PC-9 (cell line): Measurements from ENCODE around the gene ASB8.

ENCODE experiments used
- EZH2 ChIP-seq: fragments of 200-600 bp; sonication (generic); IDR thresholded peaks from 2 replicates; pipeline ENCODE4 v1.8.0; 2017; ENCODE audit warnings: antibody characterized with exemption, low read depth
- TF ChIP-seq, protein P1 (sequence below): fragments of 200-600 bp; sonication (generic); conservative IDR thresholded peaks from 2 replicates; pipeline ENCODE4 v1.6.1; 2017; ENCODE audit warnings: mixed run types, antibody characterized with exemption, mild to moderate bottlenecking, moderate library complexity

DNA sequence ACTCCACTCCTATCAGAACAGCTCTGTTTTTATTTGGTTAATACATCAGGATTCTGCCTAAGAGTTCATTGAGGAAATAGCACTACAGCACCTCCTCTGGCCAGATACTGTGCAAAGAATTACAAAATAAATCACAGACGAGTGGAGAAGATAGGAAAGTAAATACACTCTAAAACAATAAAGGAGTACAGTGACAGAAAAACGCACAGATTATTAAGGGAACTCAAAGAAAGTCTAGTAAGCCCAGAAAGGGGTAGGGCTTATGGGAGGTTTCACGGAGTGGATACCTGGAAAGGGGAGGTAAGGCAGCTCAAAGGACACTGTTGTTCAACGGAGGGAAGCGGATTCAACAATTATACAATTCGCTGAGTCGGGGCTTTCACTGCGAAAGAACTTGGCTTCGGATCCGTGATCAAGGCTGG lies 40.2 kb upstream of the ASB8 start:
- TF ChIP-seq, protein P1, sequence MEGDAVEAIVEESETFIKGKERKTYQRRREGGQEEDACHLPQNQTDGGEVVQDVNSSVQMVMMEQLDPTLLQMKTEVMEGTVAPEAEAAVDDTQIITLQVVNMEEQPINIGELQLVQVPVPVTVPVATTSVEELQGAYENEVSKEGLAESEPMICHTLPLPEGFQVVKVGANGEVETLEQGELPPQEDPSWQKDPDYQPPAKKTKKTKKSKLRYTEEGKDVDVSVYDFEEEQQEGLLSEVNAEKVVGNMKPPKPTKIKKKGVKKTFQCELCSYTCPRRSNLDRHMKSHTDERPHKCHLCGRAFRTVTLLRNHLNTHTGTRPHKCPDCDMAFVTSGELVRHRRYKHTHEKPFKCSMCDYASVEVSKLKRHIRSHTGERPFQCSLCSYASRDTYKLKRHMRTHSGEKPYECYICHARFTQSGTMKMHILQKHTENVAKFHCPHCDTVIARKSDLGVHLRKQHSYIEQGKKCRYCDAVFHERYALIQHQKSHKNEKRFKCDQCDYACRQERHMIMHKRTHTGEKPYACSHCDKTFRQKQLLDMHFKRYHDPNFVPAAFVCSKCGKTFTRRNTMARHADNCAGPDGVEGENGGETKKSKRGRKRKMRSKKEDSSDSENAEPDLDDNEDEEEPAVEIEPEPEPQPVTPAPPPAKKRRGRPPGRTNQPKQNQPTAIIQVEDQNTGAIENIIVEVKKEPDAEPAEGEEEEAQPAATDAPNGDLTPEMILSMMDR, result peak; percentile 55; the same call in 1 of the 2 replicates
- TF ChIP-seq EZH2, result no peak
